GM12873 (cell line): ENCODE data around the gene TRRAP.

Experiments used
- TF ChIP-seq, protein P1 (sequence below): IDR thresholded peaks from 2 replicates; pipeline ENCODE4 v1.5.1; 2012; ENCODE audit warnings: low read depth, mild to moderate bottlenecking, moderate library complexity, low read length, control low read depth; ENCODE audit not compliant: insufficient read depth; ENCODE audit errors: missing control alignments

TRRAP gene

DNA sequence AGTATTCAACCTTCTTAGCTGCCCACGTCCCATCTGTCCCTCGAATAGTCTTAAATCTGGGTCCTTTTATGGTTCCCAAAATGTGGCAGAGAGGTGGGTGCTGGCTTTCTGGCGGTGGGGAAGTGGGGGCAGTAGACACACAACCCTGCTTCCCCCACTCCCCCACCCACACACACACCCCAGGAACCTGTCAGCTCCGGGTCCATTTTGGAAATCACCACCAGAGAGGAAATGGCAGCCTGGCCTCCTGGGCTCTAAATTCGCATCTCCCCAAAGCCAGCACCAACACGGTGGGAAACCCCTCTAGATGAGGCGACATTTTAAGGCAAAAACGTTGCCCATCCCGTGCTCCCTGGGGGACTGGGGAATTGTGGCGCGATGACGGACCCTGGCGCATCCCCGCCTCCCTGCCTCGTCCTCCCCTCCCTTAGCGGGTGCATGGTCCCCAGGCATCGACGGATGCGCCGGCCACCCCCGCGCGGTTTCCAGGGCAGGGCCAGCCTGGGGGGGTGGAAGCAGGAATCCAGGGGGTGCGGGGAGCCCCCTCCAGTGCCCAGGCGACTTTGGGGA is 9.2 kb upstream of the TRRAP start:
- TF ChIP-seq, protein P1, sequence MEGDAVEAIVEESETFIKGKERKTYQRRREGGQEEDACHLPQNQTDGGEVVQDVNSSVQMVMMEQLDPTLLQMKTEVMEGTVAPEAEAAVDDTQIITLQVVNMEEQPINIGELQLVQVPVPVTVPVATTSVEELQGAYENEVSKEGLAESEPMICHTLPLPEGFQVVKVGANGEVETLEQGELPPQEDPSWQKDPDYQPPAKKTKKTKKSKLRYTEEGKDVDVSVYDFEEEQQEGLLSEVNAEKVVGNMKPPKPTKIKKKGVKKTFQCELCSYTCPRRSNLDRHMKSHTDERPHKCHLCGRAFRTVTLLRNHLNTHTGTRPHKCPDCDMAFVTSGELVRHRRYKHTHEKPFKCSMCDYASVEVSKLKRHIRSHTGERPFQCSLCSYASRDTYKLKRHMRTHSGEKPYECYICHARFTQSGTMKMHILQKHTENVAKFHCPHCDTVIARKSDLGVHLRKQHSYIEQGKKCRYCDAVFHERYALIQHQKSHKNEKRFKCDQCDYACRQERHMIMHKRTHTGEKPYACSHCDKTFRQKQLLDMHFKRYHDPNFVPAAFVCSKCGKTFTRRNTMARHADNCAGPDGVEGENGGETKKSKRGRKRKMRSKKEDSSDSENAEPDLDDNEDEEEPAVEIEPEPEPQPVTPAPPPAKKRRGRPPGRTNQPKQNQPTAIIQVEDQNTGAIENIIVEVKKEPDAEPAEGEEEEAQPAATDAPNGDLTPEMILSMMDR = no peak

DNA sequence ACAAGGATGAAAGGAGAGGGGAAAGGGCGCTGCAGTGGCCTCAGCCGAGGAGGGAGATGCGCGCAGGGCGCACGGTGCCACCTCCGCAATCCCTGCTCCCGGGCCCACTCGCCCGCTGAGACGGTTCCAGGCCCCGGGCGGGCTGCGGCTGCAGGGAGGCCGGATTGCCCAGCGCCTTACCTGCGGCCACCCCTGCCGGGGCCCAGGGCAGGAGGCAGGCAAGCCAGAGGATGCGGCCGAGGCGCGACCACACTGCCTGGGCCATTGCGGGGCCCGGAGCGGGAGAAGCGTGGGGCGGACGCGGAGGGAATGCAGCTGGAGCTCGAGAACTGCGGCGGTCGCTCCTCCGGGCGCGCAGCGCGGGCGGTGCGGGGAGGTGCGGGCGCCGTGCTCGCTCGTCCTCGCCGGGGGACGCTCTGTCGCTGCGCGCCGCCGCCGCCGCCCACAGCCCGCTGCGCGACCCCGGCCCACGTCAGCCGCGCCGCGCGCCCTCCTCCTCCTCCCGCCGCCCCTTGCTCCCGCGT is 8.7 kb upstream of the TRRAP start, which contains the start of gene TMEM130:
Gene TMEM130 (minus strand): TSS at position 418 of the 524 bp plus-strand sequence. CDS start 153 bp downstream, at position 265.
- TF ChIP-seq, protein P1 = no peak

DNA sequence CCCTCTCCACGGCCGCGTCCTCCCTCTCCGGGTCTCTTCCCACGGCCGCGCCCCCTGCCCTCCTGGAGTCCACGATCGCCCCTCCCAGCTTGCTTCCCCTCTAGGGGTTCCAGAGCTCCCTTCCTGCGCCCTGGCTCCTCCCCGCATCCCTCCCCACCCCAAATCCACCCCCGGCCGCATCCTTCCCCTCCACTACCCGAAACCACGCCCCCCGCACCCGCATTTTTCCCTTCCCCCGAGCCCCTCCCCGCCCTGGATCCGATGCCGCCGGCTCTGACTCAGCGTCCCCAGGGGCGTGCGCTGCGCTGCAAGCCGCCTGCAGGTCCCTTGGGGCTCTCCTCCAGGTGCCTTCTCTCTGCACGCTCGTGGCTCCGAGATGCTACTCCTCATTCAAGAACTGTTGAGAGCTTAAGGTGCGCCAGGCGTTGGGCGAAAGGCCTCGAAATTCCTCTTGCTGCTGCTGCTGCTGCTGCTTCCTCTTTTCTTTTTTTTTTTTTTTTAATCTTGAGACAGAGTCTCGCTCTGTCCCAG is 8.1 kb upstream of the TRRAP start:
- TF ChIP-seq, protein P1 = no peak

GRCh38 chr7:98870807-98871491 is 7.4 kb upstream of the TRRAP start:
- TF ChIP-seq, protein P1 = no peak

- TF ChIP-seq, protein P1 = peak; percentile 60
Observed at GRCh38 chr7:98872328-98872924, 5.9 kb upstream of the TRRAP start.

DNA sequence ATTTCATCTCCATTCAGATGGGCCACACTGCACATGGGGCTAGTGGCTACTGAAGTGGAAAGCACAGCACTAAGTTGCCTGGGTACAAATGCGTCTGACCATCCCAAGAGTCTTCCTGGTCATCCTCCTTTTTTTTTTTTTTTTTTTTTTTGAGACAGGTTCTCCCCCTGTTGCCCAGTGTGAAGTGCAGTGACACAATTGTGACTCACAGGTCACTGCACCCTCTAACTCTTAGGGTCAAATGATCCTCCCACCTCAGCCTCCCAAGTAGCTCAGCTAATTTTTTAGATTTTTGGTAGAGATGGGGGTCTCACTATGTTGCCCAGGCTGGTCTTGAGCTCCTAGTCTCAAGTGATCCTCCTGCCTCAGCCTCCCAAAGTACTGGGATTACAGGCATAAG is 3.4 kb upstream of the TRRAP start:
- TF ChIP-seq, protein P1 = no peak

DNA sequence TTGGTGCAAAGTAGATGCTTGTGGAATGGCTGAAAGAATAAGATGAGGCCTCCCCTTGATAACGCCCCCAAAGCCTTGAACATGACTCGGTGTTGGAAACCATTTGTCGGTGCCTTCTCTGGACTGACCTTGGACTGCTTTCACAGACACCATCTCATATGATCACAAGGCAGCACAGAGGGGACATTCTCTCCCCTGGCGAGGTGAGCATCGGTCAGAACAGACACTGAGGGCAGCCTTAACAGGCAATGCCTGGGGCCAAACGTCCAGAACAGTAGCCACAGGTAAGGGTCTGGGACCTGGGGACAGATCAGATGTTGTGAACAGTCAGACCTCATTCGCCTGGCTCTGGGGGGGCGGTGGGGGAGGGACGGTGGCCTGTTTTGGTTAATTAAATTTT is 2.8 kb upstream of the TRRAP start:
- TF ChIP-seq, protein P1 = no peak
